ENCODE results near the gene JMJD7.

- TF ChIP-seq POLR2A (IDR thresholded peaks at IDR 0.05) (no peak), CTCF (IDR thresholded peaks at IDR 0.05) (no peak), POLR2AphosphoS5 (IDR thresholded peaks at IDR 0.05) (no peak), EP300 (IDR thresholded peaks at IDR 0.05; ENCODE audit: low read depth) (no peak)
These were observed 3.7 kb upstream of the JMJD7 start for GRCh38 chr15:41824062-41824745.

All from transverse colon (tissue), 4 donors.